IMR-90 (cell line): Measurements from ENCODE around the gene DCUN1D2. TPM values are rescaled to one million over a fixed set of nuclear protein-coding genes. Genes with fewer than 3 reads are reported as not detected.

ENCODE experiments used
- ATAC-seq: fragments of 200-7000 bp; cut with Tn5 transposase; 2 replicates; pipeline ENCODE4 v1.9.1; 2020; ENCODE audit warnings: low read depth, mild to moderate bottlenecking, moderate library complexity
- BruUV-seq: library from RNA; stranded (reverse); fragments of 400-500 nt; replicated peaks from 2 replicates; lab custom pipeline; 2021; lab: Mats Ljungman, UMichigan
- CTCF ChIA-PET: fragments of 300-600 bp; formaldehyde crosslinking; extraction: SDS; loops from one replicate; lab custom pipeline; 2021; ENCODE audit warnings: antibody characterized with exemption; lab: Yijun Ruan, JAX
- POLR2A ChIA-PET: fragments of 300-600 bp; sonication (Branson Sonifier 250); formaldehyde crosslinking; loops from one replicate; lab custom pipeline; 2022; ENCODE audit warnings: antibody characterized with exemption; ENCODE audit not compliant: unreplicated experiment; lab: Charles Lee
- DNase-seq: peaks from one replicate; pipeline ENCODE4 v3.0.0; 2013
- H2AFZ ChIP-seq: replicated peaks from 2 replicates; pipeline ENCODE3; 2013; ENCODE audit warnings: low read length, mild to moderate bottlenecking; ENCODE audit not compliant: poor library complexity
- H2AK5ac ChIP-seq: 2 replicates; pipeline ENCODE4 v1.6.1; 2013; ENCODE audit warnings: low read depth, low read length, inconsistent platforms
- H2AK9ac ChIP-seq: replicated peaks from 2 replicates; pipeline ENCODE3; 2013; ENCODE audit warnings: mild to moderate bottlenecking, low read depth, low read length, moderate library complexity; ENCODE audit not compliant: poor library complexity
- H2BK120ac ChIP-seq: 2 replicates; pipeline ENCODE4 v1.6.1; 2013; ENCODE audit warnings: low read depth, low read length, inconsistent platforms
- H2BK15ac ChIP-seq: 3 replicates; pipeline ENCODE4 v1.6.1; 2013; ENCODE audit warnings: low read depth, low read length, inconsistent platforms
- H2BK20ac ChIP-seq: 2 replicates; pipeline ENCODE4 v1.6.1; 2013; ENCODE audit warnings: low read depth, mild to moderate bottlenecking, inconsistent platforms, low read length, moderate library complexity
- H2BK5ac ChIP-seq: 2 replicates; pipeline ENCODE4 v1.6.1; 2013; ENCODE audit warnings: mild to moderate bottlenecking, low read depth, low read length, inconsistent platforms; ENCODE audit not compliant: poor library complexity, severe bottlenecking
- H3K14ac ChIP-seq: replicated peaks from 2 replicates; pipeline ENCODE4 v1.6.1; 2013; ENCODE audit warnings: low read depth, low read length, inconsistent platforms
- H3K18ac ChIP-seq: 2 replicates; pipeline ENCODE4 v1.6.1; 2013; ENCODE audit warnings: low read depth, low read length, control low read depth
- H3K23ac ChIP-seq: 2 replicates; pipeline ENCODE4 v1.6.1; 2013; ENCODE audit warnings: low read depth, low read length, inconsistent platforms
- H3K27ac ChIP-seq: 2 replicates; pipeline ENCODE4 v1.5.1; 2013; ENCODE audit warnings: mild to moderate bottlenecking, control low read depth, low read length; ENCODE audit not compliant: insufficient read depth
- H3K27me3 ChIP-seq: 2 replicates; pipeline ENCODE4 v1.6.1; 2013; ENCODE audit warnings: low read length; ENCODE audit not compliant: control insufficient read depth, insufficient read depth
- H3K36me3 ChIP-seq: 2 replicates; pipeline ENCODE4 v1.6.1; 2013; ENCODE audit warnings: low read length, mixed read lengths; ENCODE audit not compliant: control insufficient read depth, insufficient read depth
- H3K4ac ChIP-seq: 2 replicates; pipeline ENCODE4 v1.6.1; 2013; ENCODE audit warnings: low read depth, low read length, inconsistent platforms
- H3K4me1 ChIP-seq: 2 replicates; pipeline ENCODE4 v1.6.1; 2013; ENCODE audit warnings: low read length, mixed read lengths; ENCODE audit not compliant: control insufficient read depth, insufficient read depth
- H3K4me2 ChIP-seq: 2 replicates; pipeline ENCODE4 v1.6.1; 2013; ENCODE audit warnings: low read depth, mild to moderate bottlenecking, control low read depth, low read length, moderate library complexity
- H3K4me3 ChIP-seq: 2 replicates; pipeline ENCODE4 v1.5.1; 2013; ENCODE audit warnings: low read depth, mild to moderate bottlenecking, control low read depth, low read length, moderate library complexity; ENCODE audit not compliant: insufficient read depth
- H3K56ac ChIP-seq: 2 replicates; pipeline ENCODE4 v1.6.1; 2013; ENCODE audit warnings: low read length, inconsistent platforms; ENCODE audit not compliant: insufficient read depth; ENCODE audit errors: extremely low read depth
- H3K79me1 ChIP-seq, 2 experiments: 2 replicates each; pipeline ENCODE4 v1.6.1; 2013; ENCODE audit warnings: low read length in 2 of 2, inconsistent platforms in 1 of 2, low read depth in 1 of 2
- H3K9ac ChIP-seq: 2 replicates; pipeline ENCODE4 v1.6.1; 2013; ENCODE audit warnings: low read depth, low read length, control low read depth
- H3K9me1 ChIP-seq: 2 replicates; pipeline ENCODE4 v1.6.1; 2013; ENCODE audit warnings: low read length, inconsistent platforms; ENCODE audit not compliant: insufficient read depth
- H3K9me3 ChIP-seq: 2 replicates; pipeline ENCODE4 v1.6.1; 2013; ENCODE audit warnings: low read length; ENCODE audit not compliant: control insufficient read depth, insufficient read depth
- H4K20me1 ChIP-seq: 2 replicates; pipeline ENCODE4 v1.6.1; 2013; ENCODE audit warnings: low read length, inconsistent platforms; ENCODE audit not compliant: insufficient read depth
- H4K5ac ChIP-seq: 2 replicates; pipeline ENCODE4 v1.6.1; 2013; ENCODE audit warnings: mild to moderate bottlenecking, low read depth, low read length, control low read depth
- H4K8ac ChIP-seq, 2 experiments: 2 replicates each; pipeline ENCODE4 v1.6.1; 2013; ENCODE audit warnings: low read depth in 2 of 2, low read length in 2 of 2, control low read depth in 1 of 2, inconsistent platforms in 1 of 2
- H4K91ac ChIP-seq: 2 replicates; pipeline ENCODE4 v1.6.1; 2013; ENCODE audit warnings: low read depth, low read length, inconsistent platforms; ENCODE audit not compliant: insufficient read depth
- BHLHE40 ChIP-seq: fragments of 150-350 bp; IDR thresholded peaks from 2 replicates; pipeline ENCODE4 v1.6.1; 2016; ENCODE audit warnings: mild to moderate bottlenecking, low read depth, low read length
- CEBPB ChIP-seq: IDR thresholded peaks from 2 replicates; pipeline ENCODE4 v1.6.1; 2012; ENCODE audit warnings: low read depth, low read length, improper control_type of control experiment
- CHD1 ChIP-seq: IDR thresholded peaks from 2 replicates; pipeline ENCODE4 v1.6.1; 2012; ENCODE audit warnings: low read depth, low read length, improper control_type of control experiment
- ELK1 ChIP-seq: fragments of 150-350 bp; IDR thresholded peaks from 2 replicates; pipeline ENCODE4 v1.6.1; 2016; ENCODE audit warnings: low read depth, mild to moderate bottlenecking, low read length, moderate library complexity, borderline replicate concordance
- MAFK ChIP-seq: IDR thresholded peaks from 2 replicates; pipeline ENCODE4 v1.6.1; 2012; ENCODE audit warnings: low read depth, low read length, improper control_type of control experiment
- MAZ ChIP-seq: IDR thresholded peaks from 2 replicates; pipeline ENCODE4 v1.6.1; 2012; ENCODE audit warnings: low read depth, mild to moderate bottlenecking, low read length, improper control_type of control experiment, moderate library complexity, borderline replicate concordance
- MXI1 ChIP-seq: IDR thresholded peaks from 2 replicates; pipeline ENCODE4 v1.6.1; 2012; ENCODE audit warnings: low read depth, mild to moderate bottlenecking, low read length, moderate library complexity, borderline replicate concordance
- NFE2L2 ChIP-seq: fragments of 150-350 bp; IDR thresholded peaks from 2 replicates; pipeline ENCODE4 v1.6.1; 2016; ENCODE audit warnings: low read depth, mild to moderate bottlenecking, low read length
- POLR2A ChIP-seq: IDR thresholded peaks from 2 replicates; pipeline ENCODE4 v1.6.1; 2012; ENCODE audit warnings: mild to moderate bottlenecking, low read depth, low read length
- RAD21 ChIP-seq: IDR thresholded peaks from 2 replicates; pipeline ENCODE4 v1.6.1; 2012; ENCODE audit warnings: low read length, improper control_type of control experiment
- RFX5 ChIP-seq: IDR thresholded peaks from 2 replicates; pipeline ENCODE4 v1.8.0; 2012; ENCODE audit warnings: low read depth, mild to moderate bottlenecking, low read length, moderate library complexity
- SMC3 ChIP-seq: fragments of 150-350 bp; IDR thresholded peaks from 2 replicates; pipeline ENCODE4 v1.6.1; 2016; ENCODE audit warnings: low read depth, mild to moderate bottlenecking, antibody characterized with exemption, low read length, moderate library complexity
- USF2 ChIP-seq: fragments of 150-350 bp; IDR thresholded peaks from 2 replicates; pipeline ENCODE4 v1.6.1; 2017; ENCODE audit warnings: mild to moderate bottlenecking, antibody characterized with exemption, low read length, low read depth
- WGBS, 2 experiments: methylation state at CpG; one replicate each; pipeline versions ENCODE4 v1.1.5 to v1.1.7; 2013; ENCODE audit warnings: missing lambda C conversion rate in 2 of 2; ENCODE audit not compliant: insufficient read length in 1 of 2; ENCODE audit errors: extremely low coverage in 2 of 2; 5-methylcytosine and 5-hydroxymethylcytosine counted together
- dilution Hi-C: fragments of 300-500 bp; cut with HindIII; formaldehyde crosslinking; loops from one replicate; pipeline ENCODE4 v1.14.3; 2018; ENCODE audit warnings: low sequenced_read_pairs; ENCODE audit not compliant: unreplicated experiment
- in situ Hi-C: fragments of 300-500 bp; cut with MboI; formaldehyde crosslinking; loops from 3 replicates; pipeline ENCODE4 v1.14.3; 2019; ENCODE audit warnings: low sequenced_read_pairs, inconsistent platforms, mixed read lengths
- intact Hi-C: fragments of 100-400 bp; cut with micrococcal nuclease; formaldehyde crosslinking; loops from 2 replicates; pipeline ENCODE4 v1.10.0; 2022
- polyA plus RNA-seq, 3 experiments: library from polyadenylated mRNA; depleted of rRNA; stranded (reverse); fragments of >200 nt; gene quantifications; 2 replicates each; pipeline ENCODE4 v1.2.3, GENCODE V29; 2012; ENCODE audit warnings: low replicate concordance in 1 of 3
- total RNA-seq: library from RNA; depleted of rRNA; stranded (reverse); fragments of >200 nt; gene quantifications from 2 replicates; pipeline ENCODE4 v1.2.3, GENCODE V29; 2012

DCUN1D2 gene
- total and polyA plus RNA-seq, 2 of the 4 experiments (the other 2 are of a cell fraction): 8.1 to 11.5 TPM

- Histone ChIP-seq H2BK120ac (peak overlapping the region; percentile 9; the same call in 1 of the 2 replicates), H3K4me1 (peaks cover 2% of the 10 kb centered on the region; the same call in 1 of the 2 replicates), H3K9me3 (no peaks in the 10 kb centered on the region), H3K9ac (no peak overlapping the region), H2BK15ac (no peak overlapping the region), H4K8ac (peak overlapping the region in 1 of 2 experiments; percentile 76; a peak in 3 of 4 replicates), H3K56ac (no peak overlapping the region), H2AK5ac (peak overlapping the region; percentile 80; the same call in 1 of the 2 replicates), H3K9me1 (peaks cover 10% of the 10 kb centered on the region; the same call in 1 of the 2 replicates), H3K79me1 (peaks cover 19 to 47% of the 10 kb centered on the region in 2 experiments), H3K23ac (no peak overlapping the region), H2BK5ac (peak overlapping the region; percentile 55), H3K4me3 (no peak overlapping the region), H4K91ac (no peak overlapping the region; the same call in 1 of the 2 replicates), H3K4me2 (no peak overlapping the region), H2BK20ac (no peak overlapping the region), H4K5ac (peak overlapping the region; percentile 48; the same call in 1 of the 2 replicates), H2AK9ac (peak overlapping the region; percentile 77), H3K27me3 (no peaks in the 10 kb centered on the region), H3K14ac (no peak overlapping the region), H3K18ac (no peak overlapping the region), H3K4ac (no peak overlapping the region; the same call in none of the 2 replicates), H3K27ac (peak overlapping the region; percentile 45), H3K36me3 (peaks cover 36% of the 10 kb centered on the region), H2AFZ (no peak overlapping the region), H4K20me1 (no peaks in the 10 kb centered on the region; the same call in none of the 2 replicates)
- DNase-seq: peak; percentile 91
- peak; percentile 53; the same call in 1 of the 2 replicates for TF ChIP-seq MAZ
- TF ChIP-seq USF2: no peak
- TF ChIP-seq CEBPB: peak; percentile 93
- TF ChIP-seq CHD1: no peak
- TF ChIP-seq POLR2A: no peak
- no peak; the same call in 1 of the 2 replicates for TF ChIP-seq MXI1
- TF ChIP-seq RFX5: no peak
- no peak for TF ChIP-seq BHLHE40
- no peak for TF ChIP-seq ELK1
- TF ChIP-seq RAD21: no peak
- TF ChIP-seq SMC3: no peak
- no peak for TF ChIP-seq MAFK
- no peak for TF ChIP-seq NFE2L2
- intact Hi-C loops (no loop called here), in situ Hi-C loops (no loop called here), dilution Hi-C loops (no loop called here)
- no TSS peak for BruUV-seq
- CTCF ChIA-PET: interaction anchor here (1.0 to 1.2 kb wide), 2 partner anchors 10 to 18 kb away, joined by 4 to 5 read pairs; no protein-coding TSS in a partner anchor
- POLR2A ChIA-PET: interaction anchor here (0.7 kb wide), 1 partner anchor 11 kb away, joined by 4 read pairs; no protein-coding TSS in a partner anchor
- 83% methylated on average over 2 of the region's 10 CpGs; no CpG with 5 or more reads in 1 of the 2 experiments for WGBS, 2 experiments
- peak; percentile 94 for ATAC-seq
Measured at GRCh38 chr13:113474179-113474578, 16.3 kb downstream of the DCUN1D2 start.
